Right atrium auricular region (tissue), 2 donors: ENCODE data around the gene BCKDHA. TPM values are rescaled to one million over a fixed set of nuclear protein-coding genes. Genes with fewer than 3 reads are reported as not detected.
"Not testable (repeated sequence)": the region's sequence is repeated elsewhere in the genome, so short reads cannot be mapped to it uniquely, and the experiment has no call there.

Source experiments
- DNase-seq: peaks from one replicate; pipeline ENCODE4 v3.0.0-alpha.2; 2019; ENCODE audit warnings: low spot score
- H3K27ac ChIP-seq, 2 donors: fragments of 200-600 bp; sonication (generic); 1 replicate in 1 of 2; 2 replicates in 1 of 2; pipeline ENCODE4 v1.5.1; 2016 to 2019
- H3K27me3 ChIP-seq, 2 donors: fragments of 200-600 bp; sonication (generic); one replicate each; pipeline versions ENCODE4 v1.5.1 to v1.6.0; 2017 to 2019
- H3K36me3 ChIP-seq: fragments of 200-600 bp; sonication (generic); one replicate; pipeline ENCODE4 v1.5.1; 2016
- H3K4me1 ChIP-seq, 2 donors: fragments of 200-600 bp; sonication (generic); one replicate each; pipeline versions ENCODE4 v1.5.1 to v1.6.0; 2017 to 2019
- H3K4me3 ChIP-seq, 2 donors: fragments of 200-600 bp; sonication (generic); 1 replicate in 1 of 2; 2 replicates in 1 of 2; pipeline ENCODE4 v1.5.1; 2017 to 2019; ENCODE audit warnings: mild to moderate bottlenecking in 1 of 2, moderate library complexity in 1 of 2
- H3K9me3 ChIP-seq, 2 donors: fragments of 200-600 bp; sonication (generic); one replicate each; pipeline ENCODE4 v1.5.1; 2019
- CTCF ChIP-seq, 2 donors: fragments of 200-600 bp; sonication (generic); IDR thresholded peaks; one replicate each; pipeline ENCODE4 v1.5.1; 2019; ENCODE audit warnings: antibody characterized with exemption in 2 of 2
- total RNA-seq, 2 donors: library from RNA; depleted of rRNA; stranded (reverse); fragments of >200 nt; gene quantifications; one replicate each; pipeline ENCODE4 v1.1.0, GENCODE V29; 2016

BCKDHA gene
- total RNA-seq, 2 donors from 2014 or later, result 65.2 to 77.6 TPM

GRCh38 chr19:41452584-41453275, 55.1 kb downstream of the BCKDHA start:
- Histone ChIP-seq H3K4me3 (no peak overlapping the region), H3K9me3 (no peaks in the 10 kb centered on the region), H3K36me3 (no peaks in the 10 kb centered on the region), H3K4me1 (peaks cover 0 to 30% of the 10 kb centered on the region in 2 donors), H3K27me3 (no peaks in the 10 kb centered on the region), H3K27ac (no peak overlapping the region)
- no peak for TF ChIP-seq CTCF (IDR thresholded peaks at IDR 0.05)
- no peak for DNase-seq

GRCh38 chr19:41455936-41456335, 58.3 kb downstream of the BCKDHA start:
- Histone ChIP-seq H3K27me3 (no peaks in the 10 kb centered on the region), H3K36me3 (no peaks in the 10 kb centered on the region), H3K9me3 (no peaks in the 10 kb centered on the region), H3K27ac (peak overlapping the region in 1 of 2 donors; percentile 2), H3K4me3 (no peak overlapping the region), H3K4me1 (peaks cover 0 to 14% of the 10 kb centered on the region in 2 donors)
- DNase-seq, result no peak
- no peak for TF ChIP-seq CTCF (IDR thresholded peaks at IDR 0.05)

GRCh38 chr19:41456342-41456918, 58.8 kb downstream of the BCKDHA start:
- Histone ChIP-seq H3K4me1 (peaks cover 0 to 14% of the 10 kb centered on the region in 2 donors), H3K4me3 (no peak overlapping the region), H3K27me3 (no peaks in the 10 kb centered on the region), H3K27ac (peak overlapping the region; percentile 2 to 10), H3K36me3 (no peaks in the 10 kb centered on the region), H3K9me3 (no peaks in the 10 kb centered on the region)
- TF ChIP-seq CTCF (IDR thresholded peaks at IDR 0.05), result no peak
- no peak for DNase-seq

GRCh38 chr19:41457241-41457640, 59.6 kb downstream of the BCKDHA start:
- Histone ChIP-seq H3K27ac (no peak overlapping the region), H3K27me3 (no peaks in the 10 kb centered on the region), H3K4me1 (peaks cover 0 to 14% of the 10 kb centered on the region in 2 donors), H3K36me3 (no peaks in the 10 kb centered on the region), H3K4me3 (no peak overlapping the region), H3K9me3 (peaks cover 0 to 3% of the 10 kb centered on the region in 2 donors)
- no peak for TF ChIP-seq CTCF (IDR thresholded peaks at IDR 0.05)
- DNase-seq, result no peak

- no peaks in the 10 kb centered on the region for H3K27me3 ChIP-seq
Measured at GRCh38 chr19:41462497-41462896, 64.9 kb downstream of the BCKDHA start.

GRCh38 chr19:41463257-41464256, 65.9 kb downstream of the BCKDHA start:
- H3K27ac ChIP-seq, H3K27me3 ChIP-seq, H3K36me3 ChIP-seq, H3K4me1 ChIP-seq, H3K4me3 ChIP-seq, DNase-seq: not testable (repeated sequence)
- peaks cover 0 to 11% of the 10 kb centered on the region in 2 donors for H3K9me3 ChIP-seq

More at GRCh38 chr19:41462497-41462896, 64.9 kb downstream of the BCKDHA start:
- H3K9me3 ChIP-seq, result peaks cover 0 to 11% of the 10 kb centered on the region in 2 donors
- no peaks in the 10 kb centered on the region for H3K4me1 ChIP-seq
- no peak overlapping the region for H3K27ac ChIP-seq
- H3K4me3 ChIP-seq, result no peak overlapping the region
- DNase-seq, result no peak
- no peak for TF ChIP-seq CTCF (IDR thresholded peaks at IDR 0.05)
- no peaks in the 10 kb centered on the region for H3K36me3 ChIP-seq
